WTC11 (cell line): ENCODE measurements around the gene MSANTD1. TPM values are rescaled to one million over a fixed set of nuclear protein-coding genes. Genes with fewer than 3 reads are reported as not detected.

Experiments
- ATAC-seq: fragments of 200-7000 bp; cut with Tn5 transposase; 2 replicates; pipeline ENCODE4 v1.10.0; 2021; ENCODE audit warnings: mild to moderate bottlenecking, moderate library complexity
- CTCF ChIA-PET: fragments of 300-600 bp; sonication (Branson Sonifier 250); formaldehyde crosslinking; loops from one replicate; lab custom pipeline; 2021; ENCODE audit warnings: antibody characterized with exemption; lab: Charles Lee
- POLR2A ChIA-PET: fragments of 350-600 bp; sonication (Branson Sonifier 250); formaldehyde crosslinking; loops from one replicate; lab custom pipeline; 2021; ENCODE audit warnings: antibody characterized with exemption; lab: Charles Lee
- DNase-seq: peaks from one replicate; pipeline ENCODE4 v3.0.0; 2021; ENCODE audit warnings: low spot score
- H3K27ac Mint-ChIP-seq: 2 replicates; pipeline ENCODE4 v1.8.0; 2021; ENCODE audit warnings: mixed read lengths
- H3K27me3 Mint-ChIP-seq: 2 replicates; pipeline ENCODE4 v1.8.0; 2021; ENCODE audit warnings: low read depth, mild to moderate bottlenecking, moderate library complexity, mixed read lengths
- H3K36me3 Mint-ChIP-seq: 2 replicates; pipeline ENCODE4 v1.8.0; 2021; ENCODE audit warnings: mixed read lengths
- H3K4me1 Mint-ChIP-seq: 2 replicates; pipeline ENCODE4 v1.8.0; 2022; ENCODE audit warnings: mixed read lengths
- H3K4me3 Mint-ChIP-seq: 2 replicates; pipeline ENCODE4 v1.8.0; 2021; ENCODE audit warnings: mild to moderate bottlenecking, moderate library complexity, mixed read lengths
- H3K9me3 Mint-ChIP-seq: 2 replicates; pipeline ENCODE4 v1.8.0; 2021; ENCODE audit warnings: mixed read lengths
- AR ChIP-seq: fragments of 250-450 bp; sonication (Bioruptor Pico); IDR thresholded peaks from 2 replicates; pipeline ENCODE4 v1.9.0; 2021; ENCODE audit warnings: mild to moderate bottlenecking
- CREB1 ChIP-seq: sonication (generic); formaldehyde crosslinking; IDR thresholded peaks from 2 replicates; pipeline ENCODE4 v1.8.0; 2023; ENCODE audit warnings: mild to moderate bottlenecking, missing genetic modification reagents
- CREM ChIP-seq: sonication (generic); formaldehyde crosslinking; IDR thresholded peaks from 2 replicates; pipeline ENCODE4 v1.8.1; 2022; ENCODE audit warnings: mild to moderate bottlenecking, missing genetic modification reagents, moderate library complexity
- E2F1 ChIP-seq: sonication (generic); formaldehyde crosslinking; IDR thresholded peaks from 2 replicates; pipeline ENCODE4 v1.8.0; 2022; ENCODE audit warnings: mild to moderate bottlenecking, missing genetic modification reagents
- ELF4 ChIP-seq: sonication (generic); formaldehyde crosslinking; IDR thresholded peaks from 2 replicates; pipeline ENCODE4 v1.8.1; 2022; ENCODE audit warnings: low read depth, mild to moderate bottlenecking, moderate library complexity, missing genetic modification reagents
- IRF2 ChIP-seq: sonication (generic); formaldehyde crosslinking; IDR thresholded peaks from 2 replicates; pipeline ENCODE4 v1.8.0; 2022; ENCODE audit warnings: low read depth, missing genetic modification reagents, borderline replicate concordance
- KAT7 ChIP-seq: sonication (generic); formaldehyde crosslinking; IDR thresholded peaks from 2 replicates; pipeline ENCODE4 v1.8.1; 2023; ENCODE audit warnings: missing genetic modification reagents, mild to moderate bottlenecking, borderline replicate concordance
- MLX ChIP-seq: sonication (generic); formaldehyde crosslinking; IDR thresholded peaks from 2 replicates; pipeline ENCODE4 v1.8.1; 2023; ENCODE audit warnings: mild to moderate bottlenecking, missing genetic modification reagents, moderate library complexity
- MXD4 ChIP-seq: fragments of 250-450 bp; sonication (Bioruptor Pico); IDR thresholded peaks from 2 replicates; pipeline ENCODE4 v1.8.0; 2021; ENCODE audit warnings: mild to moderate bottlenecking, moderate library complexity, borderline replicate concordance
- MYBL2 ChIP-seq: sonication (generic); formaldehyde crosslinking; IDR thresholded peaks from 2 replicates; pipeline ENCODE4 v1.8.1; 2023; ENCODE audit warnings: mild to moderate bottlenecking, moderate library complexity, missing genetic modification reagents
- NR3C1 ChIP-seq: sonication (generic); formaldehyde crosslinking; conservative IDR thresholded peaks from 2 replicates; pipeline ENCODE4 v1.8.1; 2023; ENCODE audit warnings: low read depth, mild to moderate bottlenecking, missing genetic modification reagents
- PREB ChIP-seq: sonication (generic); formaldehyde crosslinking; IDR thresholded peaks from 2 replicates; pipeline ENCODE4 v1.8.1; 2022; ENCODE audit warnings: mild to moderate bottlenecking, missing genetic modification reagents, moderate library complexity, borderline replicate concordance
- STAT6 ChIP-seq: sonication (generic); formaldehyde crosslinking; conservative IDR thresholded peaks from 2 replicates; pipeline ENCODE4 v1.8.1; 2023; ENCODE audit warnings: mild to moderate bottlenecking, low read depth, missing genetic modification reagents, moderate library complexity
- TEAD1 ChIP-seq: sonication (generic); formaldehyde crosslinking; IDR thresholded peaks from 2 replicates; pipeline ENCODE4 v1.8.0; 2022; ENCODE audit warnings: mild to moderate bottlenecking, missing genetic modification reagents
- ZNF219 ChIP-seq: sonication (generic); formaldehyde crosslinking; IDR thresholded peaks from 2 replicates; pipeline ENCODE4 v1.8.0; 2023; ENCODE audit warnings: missing genetic modification reagents, mild to moderate bottlenecking, borderline replicate concordance
- ZNF512 ChIP-seq: sonication (generic); formaldehyde crosslinking; IDR thresholded peaks from 2 replicates; pipeline ENCODE4 v1.8.1; 2022; ENCODE audit warnings: missing genetic modification reagents, borderline replicate concordance
- ZNF671 ChIP-seq: fragments of 250-450 bp; sonication (Bioruptor Pico); IDR thresholded peaks from 2 replicates; pipeline ENCODE4 v1.8.0; 2021; ENCODE audit warnings: mild to moderate bottlenecking
- total RNA-seq: library from RNA; stranded (reverse); gene quantifications from 3 replicates; pipeline ENCODE4 v1.2.3, GENCODE V29; 2021

Gene MSANTD1
- total RNA-seq, 1 experiment from 2014 or later = 0.98 TPM

GRCh38 chr4:3254302-3255131, 5.6 kb downstream of the MSANTD1 start:
- ChIA-PET POLR2A (no interaction called here), CTCF (interaction anchor here (0.7 kb wide), 1 partner anchor 69 kb away, joined by 3 read pairs; no protein-coding TSS in a partner anchor)
- Mint-ChIP-seq H3K27me3 (no peaks in the 10 kb centered on the region), H3K27ac (no peak overlapping the region), H3K9me3 (no peaks in the 10 kb centered on the region), H3K36me3 (no peaks in the 10 kb centered on the region), H3K4me1 (peaks cover 6% of the 10 kb centered on the region; the same call in 1 of the 2 replicates), H3K4me3 (no peak overlapping the region)
- ATAC-seq (no peak), DNase-seq (peak; percentile 7)
- TF ChIP-seq AR (CRISPR knock-in tag) = no peak
- TF ChIP-seq IRF2 (CRISPR knock-in tag) = no peak
- TF ChIP-seq CREM (CRISPR knock-in tag) = no peak
- TF ChIP-seq CREB1 (CRISPR knock-in tag) = no peak
- no peak for TF ChIP-seq MXD4 (CRISPR knock-in tag)
- TF ChIP-seq E2F1 (CRISPR knock-in tag) = no peak
- no peak for TF ChIP-seq ZNF219 (CRISPR knock-in tag)
- no peak for TF ChIP-seq ELF4
- TF ChIP-seq TEAD1 (CRISPR knock-in tag) = no peak
- no peak for TF ChIP-seq STAT6 (CRISPR knock-in tag)
- TF ChIP-seq KAT7 (CRISPR knock-in tag) = no peak
- no peak for TF ChIP-seq PREB (CRISPR knock-in tag)
- TF ChIP-seq ZNF512 (CRISPR knock-in tag) = no peak
- TF ChIP-seq MLX = no peak
- no peak for TF ChIP-seq NR3C1
- TF ChIP-seq MYBL2 (CRISPR knock-in tag) = no peak
- no peak for TF ChIP-seq ZNF671 (CRISPR knock-in tag)
